Neuronal stem cell (in vitro differentiated cells): ENCODE data around the gene PCYOX1L.

ENCODE experiments used
- DNase-seq: peaks from one replicate; pipeline ENCODE4 v3.0.0-alpha.2; 2013; ENCODE audit warnings: low spot score
- H2AFZ ChIP-seq: one replicate; pipeline ENCODE4 v1.6.1; 2013; ENCODE audit warnings: mild to moderate bottlenecking, low read length, inconsistent platforms
- H2AK5ac ChIP-seq: 2 replicates; pipeline ENCODE4 v1.6.1; 2013; ENCODE audit warnings: low read depth, mild to moderate bottlenecking, inconsistent platforms, low read length, moderate library complexity, mixed read lengths
- H2BK120ac ChIP-seq: 2 replicates; pipeline ENCODE4 v1.6.1; 2013; ENCODE audit warnings: low read depth, mild to moderate bottlenecking, inconsistent platforms, low read length, moderate library complexity, mixed read lengths
- H2BK12ac ChIP-seq: one replicate; pipeline ENCODE4 v1.6.1; 2013; ENCODE audit warnings: low read length, inconsistent platforms
- H2BK15ac ChIP-seq: 2 replicates; pipeline ENCODE4 v1.6.1; 2013; ENCODE audit warnings: mild to moderate bottlenecking, low read length, inconsistent platforms, mixed read lengths
- H2BK5ac ChIP-seq: one replicate; pipeline ENCODE4 v1.6.1; 2013; ENCODE audit warnings: inconsistent platforms, mild to moderate bottlenecking, low read length, moderate library complexity
- H3K14ac ChIP-seq: one replicate; pipeline ENCODE4 v1.6.1; 2013; ENCODE audit warnings: low read length, inconsistent platforms
- H3K18ac ChIP-seq: 2 replicates; pipeline ENCODE4 v1.6.1; 2013; ENCODE audit warnings: low read length, inconsistent platforms
- H3K23ac ChIP-seq: 2 replicates; pipeline ENCODE4 v1.6.1; 2013; ENCODE audit warnings: low read depth, mild to moderate bottlenecking, mixed read lengths, low read length, inconsistent platforms; ENCODE audit not compliant: poor library complexity
- H3K27ac ChIP-seq: replicated peaks from 3 replicates; pipeline ENCODE4 v1.5.1; 2013; ENCODE audit warnings: low read length, inconsistent platforms
- H3K27me3 ChIP-seq, 3 experiments: 2 replicates each; pipeline ENCODE4 v1.6.1; 2013; ENCODE audit warnings: low read length in 3 of 3, mild to moderate bottlenecking in 2 of 3, inconsistent platforms in 1 of 3, low read depth in 1 of 3, mixed read lengths in 1 of 3, moderate library complexity in 1 of 3; ENCODE audit not compliant: control insufficient read depth in 3 of 3, insufficient read depth in 3 of 3
- H3K36me3 ChIP-seq, 2 donors: replicated peaks in 1 of 2; 2 replicates each; pipeline ENCODE4 v1.6.1; 2013; ENCODE audit warnings: low read length in 2 of 2; ENCODE audit not compliant: control insufficient read depth in 2 of 2, insufficient read depth in 2 of 2
- H3K4ac ChIP-seq: 2 replicates; pipeline ENCODE4 v1.6.1; 2013; ENCODE audit warnings: inconsistent platforms, mild to moderate bottlenecking, low read length, moderate library complexity
- H3K4me1 ChIP-seq, 2 donors: 1 replicate in 1 of 2; 2 replicates in 1 of 2; pipeline ENCODE4 v1.6.1; 2013; ENCODE audit warnings: low read length in 2 of 2, low read depth in 1 of 2; ENCODE audit not compliant: control insufficient read depth in 2 of 2, insufficient read depth in 1 of 2
- H3K4me2 ChIP-seq: one replicate; pipeline ENCODE4 v1.6.1; 2013; ENCODE audit warnings: mild to moderate bottlenecking, low read length, inconsistent platforms; ENCODE audit not compliant: insufficient read depth, poor library complexity, severe bottlenecking
- H3K4me3 ChIP-seq, 2 donors: 2 replicates each; pipeline ENCODE4 v1.5.1; 2013; ENCODE audit warnings: low read length in 2 of 2, mild to moderate bottlenecking in 2 of 2, inconsistent platforms in 1 of 2, moderate library complexity in 1 of 2
- H3K79me1 ChIP-seq: one replicate; pipeline ENCODE4 v1.6.1; 2013; ENCODE audit warnings: low read depth, mild to moderate bottlenecking, inconsistent platforms, low read length, moderate library complexity
- H3K9ac ChIP-seq: one replicate; pipeline ENCODE4 v1.6.1; 2013; ENCODE audit warnings: mild to moderate bottlenecking, low read depth, low read length, inconsistent platforms; ENCODE audit not compliant: poor library complexity
- H3K9me3 ChIP-seq, 2 donors: replicated peaks in 1 of 2; 2 replicates each; pipeline versions ENCODE3 to v1.6.1; 2013; ENCODE audit warnings: low read length in 2 of 2, mild to moderate bottlenecking in 2 of 2, inconsistent platforms in 1 of 2, low read depth in 1 of 2, mixed read lengths in 1 of 2, moderate library complexity in 1 of 2; ENCODE audit not compliant: control insufficient read depth in 2 of 2, insufficient read depth in 1 of 2
- H4K8ac ChIP-seq: one replicate; pipeline ENCODE4 v1.6.1; 2013; ENCODE audit warnings: low read depth, mild to moderate bottlenecking, inconsistent platforms, low read length, moderate library complexity
- H4K91ac ChIP-seq: one replicate; pipeline ENCODE4 v1.6.1; 2013; ENCODE audit warnings: low read length, low read depth, mild to moderate bottlenecking, inconsistent platforms; ENCODE audit not compliant: poor library complexity
- WGBS, 2 donors: extraction: QIAGEN DNeasy Blood & Tissue Kit; methylation state at CpG; one replicate each; pipeline ENCODE4 v1.1.7; 2013; ENCODE audit warnings: missing lambda C conversion rate in 2 of 2, mixed read lengths in 1 of 2; ENCODE audit not compliant: insufficient read length in 2 of 2, insufficient replicate concordance in 1 of 2; ENCODE audit errors: extremely low coverage in 2 of 2; 5-methylcytosine and 5-hydroxymethylcytosine counted together

PCYOX1L gene

GRCh38 chr5:149317281-149318048 lies 40.4 kb upstream of the PCYOX1L start:
- Histone ChIP-seq H4K8ac (peak overlapping the region; percentile 4), H2BK12ac (peak overlapping the region; percentile 16), H3K36me3 (no peaks in the 10 kb centered on the region), H3K9me3 (no peaks in the 10 kb centered on the region), H3K27me3 (peaks cover 0 to 9% (median 0%) of the 10 kb centered on the region in 3 experiments), H4K91ac (no peak overlapping the region), H2BK120ac (no peak overlapping the region), H3K18ac (peak overlapping the region; percentile 16), H3K4ac (no peak overlapping the region), H3K27ac (no peak overlapping the region), H3K23ac (no peak overlapping the region), H2AK5ac (peak overlapping the region; percentile 28), H3K4me2 (no peak overlapping the region), H2BK5ac (no peak overlapping the region), H3K4me1 (peaks cover 0 to 7% of the 10 kb centered on the region in 2 donors), H3K14ac (no peak overlapping the region), H2BK15ac (no peak overlapping the region), H2AFZ (peak overlapping the region; percentile 73), H3K9ac (no peak overlapping the region), H3K4me3 (no peak overlapping the region), H3K79me1 (no peaks in the 10 kb centered on the region)
- peak; percentile 26 for DNase-seq
- WGBS, 2 donors = no CpG with 5 or more reads among the region's 14 CpGs

- WGBS, 2 donors = no CpG with 5 or more reads among the region's 3 CpGs
- peaks cover 0 to 7% of the 10 kb centered on the region in 2 donors for H3K4me1 ChIP-seq
- no peak for DNase-seq
- no peak overlapping the region for H4K91ac ChIP-seq
- no peaks in the 10 kb centered on the region for H3K9me3 ChIP-seq
- H3K9ac ChIP-seq = no peak overlapping the region
- H4K8ac ChIP-seq = no peak overlapping the region
- peak overlapping the region; percentile 16 for H3K23ac ChIP-seq
- no peak overlapping the region for H2BK120ac ChIP-seq
- no peak overlapping the region for H2BK5ac ChIP-seq
- no peak overlapping the region for H3K18ac ChIP-seq
- no peak overlapping the region for H3K4me2 ChIP-seq
- no peak overlapping the region for H2AK5ac ChIP-seq
- no peak overlapping the region for H3K27ac ChIP-seq
- no peak overlapping the region for H3K14ac ChIP-seq
- no peak overlapping the region for H3K4ac ChIP-seq
- H2BK12ac ChIP-seq = no peak overlapping the region
- no peak overlapping the region for H3K4me3 ChIP-seq
- no peak overlapping the region for H2BK15ac ChIP-seq
- no peaks in the 10 kb centered on the region for H3K79me1 ChIP-seq
- peaks cover 0 to 5% (median 0%) of the 10 kb centered on the region in 3 experiments for H3K27me3 ChIP-seq
- H2AFZ ChIP-seq = no peak overlapping the region
- H3K36me3 ChIP-seq = no peaks in the 10 kb centered on the region
These were observed 38.7 kb upstream of the PCYOX1L start for GRCh38 chr5:149319174-149319573.

- Histone ChIP-seq H3K9me3 (no peaks in the 10 kb centered on the region), H3K27ac (no peak overlapping the region), H3K36me3 (no peaks in the 10 kb centered on the region), H3K4me1 (peaks cover 0 to 7% of the 10 kb centered on the region in 2 donors), H3K27me3 (no peaks in the 10 kb centered on the region), H3K4me2 (no peak overlapping the region), H3K23ac (no peak overlapping the region), H2BK15ac (no peak overlapping the region), H2AK5ac (no peak overlapping the region), H3K18ac (peak overlapping the region; percentile 41), H2BK120ac (no peak overlapping the region), H3K79me1 (no peaks in the 10 kb centered on the region), H3K9ac (no peak overlapping the region), H2BK12ac (no peak overlapping the region), H2AFZ (peak overlapping the region; percentile 80), H3K4ac (no peak overlapping the region), H3K14ac (no peak overlapping the region), H4K8ac (no peak overlapping the region), H2BK5ac (no peak overlapping the region), H3K4me3 (no peak overlapping the region), H4K91ac (no peak overlapping the region)
- no CpG with 5 or more reads among the region's 4 CpGs for WGBS, 2 donors
- peak; percentile 18 for DNase-seq
These were observed 37.0 kb upstream of the PCYOX1L start for GRCh38 chr5:149320791-149321330.

GRCh38 chr5:149322518-149322917 lies 35.3 kb upstream of the PCYOX1L start:
- no peak overlapping the region for H4K91ac ChIP-seq
- H3K4me3 ChIP-seq = no peak overlapping the region
- H2BK15ac ChIP-seq = peak overlapping the region; percentile 38
- H3K14ac ChIP-seq = peak overlapping the region; percentile 47
- peak overlapping the region; percentile 25 for H3K9ac ChIP-seq
- H2AK5ac ChIP-seq = peak overlapping the region; percentile 51
- WGBS, 2 donors = no CpG with 5 or more reads among the region's 12 CpGs
- H2BK12ac ChIP-seq = no peak overlapping the region
- H3K4ac ChIP-seq = no peak overlapping the region
- no peak overlapping the region for H2BK120ac ChIP-seq
- no peak overlapping the region for H3K18ac ChIP-seq
- no peak overlapping the region for H2AFZ ChIP-seq
- H3K23ac ChIP-seq = no peak overlapping the region
- H3K27me3 ChIP-seq = no peaks in the 10 kb centered on the region
- H3K4me1 ChIP-seq = peaks cover 0 to 7% of the 10 kb centered on the region in 2 donors
- no peaks in the 10 kb centered on the region for H3K36me3 ChIP-seq
- no peak overlapping the region for H4K8ac ChIP-seq
- no peak overlapping the region for H3K4me2 ChIP-seq
- H3K9me3 ChIP-seq = no peaks in the 10 kb centered on the region
- H2BK5ac ChIP-seq = no peak overlapping the region
- H3K27ac ChIP-seq = no peak overlapping the region
- no peak for DNase-seq
- no peaks in the 10 kb centered on the region for H3K79me1 ChIP-seq
